Neural progenitor cell (in vitro differentiated cells): ENCODE data around the gene CRACR2B. TPM values are rescaled to one million over a fixed set of nuclear protein-coding genes. Genes with fewer than 3 reads are reported as not detected.
A peak's percentile ranks its signal among the peaks of the same experiment; 100 is the strongest.

Source experiments
- DNase-seq: peaks from one replicate; pipeline ENCODE4 v3.0.0-alpha.2; 2016; ENCODE audit warnings: low spot score
- H2AFZ ChIP-seq: fragments of 200-600 bp; sonication (generic); replicated peaks from 2 replicates; pipeline ENCODE4 v1.6.1; 2016; ENCODE audit warnings: antibody characterized with exemption
- H3F3A ChIP-seq: fragments of 200-600 bp; sonication (generic); 2 replicates; pipeline ENCODE4 v1.6.1; 2016; ENCODE audit warnings: antibody characterized with exemption, low read depth
- H3K27ac ChIP-seq: fragments of 200-600 bp; sonication (generic); 2 replicates; pipeline ENCODE4 v1.5.1; 2016; ENCODE audit warnings: mild to moderate bottlenecking
- H3K27me3 ChIP-seq: fragments of 200-600 bp; sonication (generic); 2 replicates; pipeline ENCODE4 v1.6.1; 2016; ENCODE audit warnings: mild to moderate bottlenecking, moderate library complexity
- H3K36me3 ChIP-seq: fragments of 200-600 bp; sonication (generic); 2 replicates; pipeline ENCODE4 v1.5.1; 2016
- H3K4me1 ChIP-seq: fragments of 200-600 bp; sonication (generic); 2 replicates; pipeline ENCODE4 v1.6.1; 2016; ENCODE audit warnings: mixed run types
- H3K4me2 ChIP-seq: fragments of 200-600 bp; sonication (generic); 2 replicates; pipeline ENCODE4 v1.6.1; 2016
- H3K4me3 ChIP-seq: fragments of 200-600 bp; sonication (generic); 2 replicates; pipeline ENCODE4 v1.5.1; 2016
- H3K79me2 ChIP-seq: fragments of 200-600 bp; sonication (generic); 2 replicates; pipeline ENCODE4 v1.6.1; 2016; ENCODE audit warnings: low read depth
- H3K9ac ChIP-seq: fragments of 200-600 bp; sonication (generic); 2 replicates; pipeline ENCODE4 v1.6.1; 2016
- H3K9me3 ChIP-seq: fragments of 200-600 bp; sonication (generic); 2 replicates; pipeline ENCODE4 v1.5.1; 2016; ENCODE audit warnings: low read depth
- H4K20me1 ChIP-seq: fragments of 200-600 bp; sonication (generic); 2 replicates; pipeline ENCODE4 v1.6.1; 2016; ENCODE audit warnings: low read depth
- H3K27ac Mint-ChIP-seq: 3 replicates; pipeline ENCODE4 v1.8.0; 2021; ENCODE audit warnings: mixed read lengths
- H3K27me3 Mint-ChIP-seq: 2 replicates; pipeline ENCODE4 v1.8.0; 2022; ENCODE audit warnings: low read depth, mild to moderate bottlenecking, inconsistent platforms, moderate library complexity, mixed read lengths; ENCODE audit not compliant: insufficient read depth
- H3K36me3 Mint-ChIP-seq: 3 replicates; pipeline ENCODE4 v1.8.0; 2021; ENCODE audit warnings: mixed read lengths
- H3K4me1 Mint-ChIP-seq: 3 replicates; pipeline ENCODE4 v1.8.0; 2021; ENCODE audit warnings: mixed read lengths
- H3K4me3 Mint-ChIP-seq: 3 replicates; pipeline ENCODE4 v1.8.0; 2021; ENCODE audit warnings: mild to moderate bottlenecking, moderate library complexity, mixed read lengths
- H3K9me3 Mint-ChIP-seq: 3 replicates; pipeline ENCODE4 v1.8.0; 2020; ENCODE audit warnings: mixed read lengths
- EZH2 ChIP-seq: fragments of 200-600 bp; sonication (generic); IDR thresholded peaks from 2 replicates; pipeline ENCODE4 v1.6.1; 2017; ENCODE audit warnings: antibody characterized with exemption, mild to moderate bottlenecking, moderate library complexity
- EZH2phosphoT487 ChIP-seq: fragments of 200-600 bp; sonication (generic); IDR thresholded peaks from 2 replicates; pipeline ENCODE4 v1.6.1; 2017; ENCODE audit warnings: antibody characterized with exemption
- total RNA-seq: library from RNA; depleted of rRNA; stranded (reverse); fragments of >200 nt; gene quantifications from 2 replicates; pipeline ENCODE4 v1.2.3, GENCODE V29; 2015; ENCODE audit warnings: low replicate concordance
- TF ChIP-seq, protein P1 (sequence below): fragments of 200-600 bp; sonication (generic); IDR thresholded peaks from 2 replicates; pipeline ENCODE4 v1.5.1; 2017; ENCODE audit warnings: antibody characterized with exemption, mild to moderate bottlenecking

CRACR2B gene
- total RNA-seq, 1 donor from 2014 or later = 3.9 TPM

DNA sequence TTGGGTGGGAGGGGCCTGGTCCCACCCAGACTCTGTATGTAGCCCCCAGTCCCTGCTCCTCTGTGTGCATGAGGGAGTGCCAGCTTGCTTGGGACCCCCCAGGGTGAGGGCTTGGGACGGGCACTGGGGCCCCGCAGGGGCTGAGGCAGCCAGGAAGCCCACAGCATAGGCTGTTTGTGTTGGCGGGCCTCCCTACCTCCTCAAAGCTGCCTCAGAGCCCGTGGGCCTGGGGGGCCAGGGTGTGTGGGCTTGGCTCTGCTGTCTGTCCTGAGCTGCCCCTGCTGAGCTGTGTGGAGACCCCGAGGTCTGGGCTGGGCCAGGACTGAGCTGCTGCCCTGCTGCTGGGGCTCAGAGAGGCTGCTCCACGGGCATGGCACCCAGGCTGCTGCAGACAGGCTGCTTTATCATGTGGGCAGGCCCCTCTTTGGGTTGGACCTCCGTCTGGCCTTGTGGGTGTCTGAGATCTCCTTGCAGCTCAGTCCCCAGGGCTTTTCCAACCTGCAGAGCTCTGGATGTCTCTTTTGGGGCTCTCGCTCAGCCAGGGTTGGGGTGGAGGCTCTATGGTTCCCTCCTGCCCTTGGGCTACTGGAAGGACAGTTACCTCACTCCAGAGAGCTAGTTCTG lies 18.3 kb downstream of the CRACR2B start:
- TF ChIP-seq EZH2phosphoT487 (no peak), EZH2 (no peak)
- TF ChIP-seq, protein P1, sequence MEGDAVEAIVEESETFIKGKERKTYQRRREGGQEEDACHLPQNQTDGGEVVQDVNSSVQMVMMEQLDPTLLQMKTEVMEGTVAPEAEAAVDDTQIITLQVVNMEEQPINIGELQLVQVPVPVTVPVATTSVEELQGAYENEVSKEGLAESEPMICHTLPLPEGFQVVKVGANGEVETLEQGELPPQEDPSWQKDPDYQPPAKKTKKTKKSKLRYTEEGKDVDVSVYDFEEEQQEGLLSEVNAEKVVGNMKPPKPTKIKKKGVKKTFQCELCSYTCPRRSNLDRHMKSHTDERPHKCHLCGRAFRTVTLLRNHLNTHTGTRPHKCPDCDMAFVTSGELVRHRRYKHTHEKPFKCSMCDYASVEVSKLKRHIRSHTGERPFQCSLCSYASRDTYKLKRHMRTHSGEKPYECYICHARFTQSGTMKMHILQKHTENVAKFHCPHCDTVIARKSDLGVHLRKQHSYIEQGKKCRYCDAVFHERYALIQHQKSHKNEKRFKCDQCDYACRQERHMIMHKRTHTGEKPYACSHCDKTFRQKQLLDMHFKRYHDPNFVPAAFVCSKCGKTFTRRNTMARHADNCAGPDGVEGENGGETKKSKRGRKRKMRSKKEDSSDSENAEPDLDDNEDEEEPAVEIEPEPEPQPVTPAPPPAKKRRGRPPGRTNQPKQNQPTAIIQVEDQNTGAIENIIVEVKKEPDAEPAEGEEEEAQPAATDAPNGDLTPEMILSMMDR = no peak
- H3K79me2 ChIP-seq = peaks cover 13% of the 10 kb centered on the region
- no peak overlapping the region for H3K27ac ChIP-seq
- peaks cover 11% of the 10 kb centered on the region for H3K27me3 Mint-ChIP-seq
- no peaks in the 10 kb centered on the region for H3K9me3 Mint-ChIP-seq
- no peaks in the 10 kb centered on the region for H3K9me3 ChIP-seq
- H3K36me3 ChIP-seq = no peaks in the 10 kb centered on the region
- H3F3A ChIP-seq = peaks cover 48% of the 10 kb centered on the region
- H3K27ac Mint-ChIP-seq = no peak overlapping the region
- no peak overlapping the region for H3K4me3 Mint-ChIP-seq
- no peak overlapping the region for H3K9ac ChIP-seq
- peaks cover 46% of the 10 kb centered on the region for H3K4me1 ChIP-seq
- peaks cover 34% of the 10 kb centered on the region for H3K27me3 ChIP-seq
- H4K20me1 ChIP-seq = peaks cover 39% of the 10 kb centered on the region
- H3K4me1 Mint-ChIP-seq = peaks cover 30% of the 10 kb centered on the region
- no peak for DNase-seq
- no peaks in the 10 kb centered on the region for H3K36me3 Mint-ChIP-seq
- H2AFZ ChIP-seq = no peak overlapping the region
- H3K4me3 ChIP-seq = no peak overlapping the region
- peak overlapping the region; percentile 97 for H3K4me2 ChIP-seq

DNA sequence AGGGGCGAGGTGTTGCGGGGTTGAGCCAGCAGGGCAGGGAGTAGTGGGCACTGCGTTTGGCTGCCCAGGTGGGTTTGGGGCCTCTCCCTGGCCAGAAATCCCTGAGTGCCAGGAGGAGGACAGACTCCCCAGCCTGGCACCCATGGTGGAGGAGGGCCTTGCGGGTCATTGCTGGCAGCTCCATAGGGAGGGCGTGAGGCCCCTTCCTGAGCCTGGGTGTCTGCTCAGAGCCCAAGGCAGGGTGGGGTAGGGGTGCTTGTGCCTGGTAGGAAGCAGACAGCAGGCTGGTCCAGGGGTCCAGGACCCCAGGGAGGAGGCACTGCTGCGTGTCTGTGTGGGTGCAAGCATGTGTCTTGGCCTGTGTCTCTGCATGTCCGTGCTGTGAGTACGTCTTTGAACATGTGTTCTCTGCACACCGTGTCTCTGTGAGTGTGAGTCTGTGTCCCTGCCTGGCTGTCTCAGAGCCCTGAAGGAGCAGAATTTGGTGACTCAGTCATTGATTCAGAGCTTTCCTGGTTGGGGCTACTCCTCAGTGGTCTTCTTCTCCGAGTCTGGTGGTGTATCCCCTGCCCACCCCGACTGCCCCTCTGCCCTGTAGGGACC lies 18.9 kb downstream of the CRACR2B start:
- H3K27me3 ChIP-seq = peaks cover 38% of the 10 kb centered on the region
- H3K27ac ChIP-seq = no peak overlapping the region
- no peaks in the 10 kb centered on the region for H3K9me3 ChIP-seq
- H3K4me2 ChIP-seq = no peak overlapping the region
- peaks cover 7% of the 10 kb centered on the region for H3K79me2 ChIP-seq
- Mint-ChIP-seq H3K9me3 (no peaks in the 10 kb centered on the region), H3K27me3 (peaks cover 11% of the 10 kb centered on the region), H3K4me3 (peak overlapping the region; percentile 22), H3K36me3 (no peaks in the 10 kb centered on the region), H3K27ac (peak overlapping the region; percentile 13), H3K4me1 (peaks cover 29% of the 10 kb centered on the region)
- no peaks in the 10 kb centered on the region for H3K36me3 ChIP-seq
- peaks cover 46% of the 10 kb centered on the region for H3F3A ChIP-seq
- peaks cover 47% of the 10 kb centered on the region for H3K4me1 ChIP-seq
- TF ChIP-seq, protein P1 = no peak
- TF ChIP-seq EZH2phosphoT487 (no peak), EZH2 (no peak)
- H3K4me3 ChIP-seq = no peak overlapping the region
- H4K20me1 ChIP-seq = peaks cover 39% of the 10 kb centered on the region
- H2AFZ ChIP-seq = no peak overlapping the region
- no peak overlapping the region for H3K9ac ChIP-seq
- DNase-seq = no peak

DNA sequence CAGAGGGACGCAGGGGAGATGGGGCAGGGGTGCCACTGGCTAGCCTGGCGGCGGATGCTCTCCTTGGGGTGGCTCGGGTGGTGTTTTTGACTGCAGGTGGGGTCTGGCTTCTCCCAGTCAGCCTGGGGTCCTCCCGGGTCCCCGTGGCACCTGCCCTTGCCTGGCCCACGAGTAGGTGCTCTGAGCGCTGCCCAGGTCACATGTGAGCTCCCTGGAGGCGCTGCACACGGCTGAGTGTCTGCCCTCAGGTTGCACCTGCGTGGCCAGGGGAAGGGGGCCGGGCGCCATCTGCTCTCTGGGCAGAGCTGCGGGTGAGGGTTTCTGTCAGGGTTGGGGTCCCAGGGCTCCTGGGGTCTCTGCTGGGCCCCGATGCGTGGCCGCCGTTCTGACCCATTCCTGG lies 20.2 kb downstream of the CRACR2B start:
- no peaks in the 10 kb centered on the region for H3K9me3 Mint-ChIP-seq
- no peak overlapping the region for H2AFZ ChIP-seq
- H3K79me2 ChIP-seq = peaks cover 9% of the 10 kb centered on the region
- no peak overlapping the region for H3K9ac ChIP-seq
- no peak for DNase-seq
- TF ChIP-seq EZH2phosphoT487 = no peak
- TF ChIP-seq, protein P1 = no peak
- TF ChIP-seq EZH2 = no peak
- no peak overlapping the region for H3K4me2 ChIP-seq
- H3K9me3 ChIP-seq = no peaks in the 10 kb centered on the region
- no peak overlapping the region for H3K4me3 ChIP-seq
- H3F3A ChIP-seq = peaks cover 46% of the 10 kb centered on the region
- H3K36me3 Mint-ChIP-seq = no peaks in the 10 kb centered on the region
- H3K4me3 Mint-ChIP-seq = no peak overlapping the region
- H3K36me3 ChIP-seq = no peaks in the 10 kb centered on the region
- H3K4me1 ChIP-seq = peaks cover 49% of the 10 kb centered on the region
- no peak overlapping the region for H3K27ac ChIP-seq
- peaks cover 38% of the 10 kb centered on the region for H3K27me3 ChIP-seq
- H3K4me1 Mint-ChIP-seq = peaks cover 32% of the 10 kb centered on the region
- peaks cover 43% of the 10 kb centered on the region for H4K20me1 ChIP-seq
- H3K27ac Mint-ChIP-seq = no peak overlapping the region
- H3K27me3 Mint-ChIP-seq = peaks cover 11% of the 10 kb centered on the region
